Breast epithelium (tissue), 3 donors: ENCODE results near the gene HTRA3.

Source experiments
- POLR2A ChIP-seq: fragments of 450-650 bp; IDR thresholded peaks from one replicate; pipeline ENCODE4 v1.6.1; 2016; ENCODE audit warnings: antibody characterized with exemption, mild to moderate bottlenecking, moderate library complexity
- TF ChIP-seq, protein P1 (sequence below), 3 donors: fragments of 450-650 bp; IDR thresholded peaks; one replicate each; pipeline ENCODE4 v1.5.1; 2016 to 2017; ENCODE audit warnings: antibody characterized with exemption in 3 of 3, mild to moderate bottlenecking in 3 of 3, moderate library complexity in 3 of 3

DNA sequence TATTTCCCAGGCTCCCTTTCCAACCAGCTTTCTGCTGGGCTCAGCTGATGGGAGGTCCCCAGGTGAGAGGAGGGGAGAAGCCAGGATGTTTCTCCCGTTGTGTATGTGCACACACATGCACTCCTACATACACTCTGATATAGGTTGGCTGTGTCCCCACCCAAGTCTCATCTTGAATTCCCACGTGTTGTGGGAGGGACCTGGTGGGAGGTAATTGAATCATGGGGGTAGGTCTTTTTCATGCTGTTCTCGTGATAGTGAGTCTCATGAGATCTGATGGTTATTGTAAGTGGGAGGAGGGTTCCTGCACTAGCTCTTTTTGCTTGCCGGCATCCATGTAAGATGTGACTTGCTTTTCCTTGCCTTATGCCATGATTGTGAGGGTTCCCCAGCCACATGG, 11.7 kb upstream of the HTRA3 start:
- TF ChIP-seq, protein P1, sequence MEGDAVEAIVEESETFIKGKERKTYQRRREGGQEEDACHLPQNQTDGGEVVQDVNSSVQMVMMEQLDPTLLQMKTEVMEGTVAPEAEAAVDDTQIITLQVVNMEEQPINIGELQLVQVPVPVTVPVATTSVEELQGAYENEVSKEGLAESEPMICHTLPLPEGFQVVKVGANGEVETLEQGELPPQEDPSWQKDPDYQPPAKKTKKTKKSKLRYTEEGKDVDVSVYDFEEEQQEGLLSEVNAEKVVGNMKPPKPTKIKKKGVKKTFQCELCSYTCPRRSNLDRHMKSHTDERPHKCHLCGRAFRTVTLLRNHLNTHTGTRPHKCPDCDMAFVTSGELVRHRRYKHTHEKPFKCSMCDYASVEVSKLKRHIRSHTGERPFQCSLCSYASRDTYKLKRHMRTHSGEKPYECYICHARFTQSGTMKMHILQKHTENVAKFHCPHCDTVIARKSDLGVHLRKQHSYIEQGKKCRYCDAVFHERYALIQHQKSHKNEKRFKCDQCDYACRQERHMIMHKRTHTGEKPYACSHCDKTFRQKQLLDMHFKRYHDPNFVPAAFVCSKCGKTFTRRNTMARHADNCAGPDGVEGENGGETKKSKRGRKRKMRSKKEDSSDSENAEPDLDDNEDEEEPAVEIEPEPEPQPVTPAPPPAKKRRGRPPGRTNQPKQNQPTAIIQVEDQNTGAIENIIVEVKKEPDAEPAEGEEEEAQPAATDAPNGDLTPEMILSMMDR (IDR thresholded peaks at IDR 0.05) = no peak
- TF ChIP-seq POLR2A = no peak
